ENCODE measurements around the gene CYBA.

CYBA gene

DNA sequence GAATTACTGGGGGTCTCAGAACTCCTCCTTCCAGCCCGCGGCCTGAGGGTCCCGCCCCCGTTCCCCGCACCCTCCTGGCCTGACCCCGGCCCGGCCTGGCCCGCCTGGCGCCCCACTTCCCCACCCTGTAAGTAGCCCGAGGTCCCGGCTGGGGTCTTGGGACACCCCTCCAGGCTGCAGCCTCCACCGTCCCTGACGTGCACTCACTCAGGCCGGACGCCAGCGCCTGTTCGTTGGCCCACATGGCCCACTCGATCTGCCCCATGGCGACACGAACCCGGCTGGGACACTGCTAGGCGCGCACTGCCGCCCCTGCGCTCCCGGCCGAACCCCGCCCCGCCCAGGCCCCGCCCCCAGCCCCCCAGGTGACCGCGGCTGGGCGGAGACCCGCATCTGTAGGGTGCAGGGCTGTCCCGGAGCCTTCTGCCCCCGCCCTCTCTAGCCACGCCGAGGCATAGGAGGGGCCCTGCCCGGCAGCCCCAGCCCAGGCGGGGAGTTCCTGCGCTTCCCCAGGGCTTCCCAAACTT, at the start of gene CYBA:
Gene CYBA, minus strand, starts transcription at position 305 of the 527 bp plus-strand sequence. Its CDS starts 40 bp downstream, at position 265.
- DNase-seq: peak; percentile 25

GRCh38 chr16:88700322-88700635, 49.4 kb upstream of the CYBA start:
- DNase-seq: no peak

DNA sequence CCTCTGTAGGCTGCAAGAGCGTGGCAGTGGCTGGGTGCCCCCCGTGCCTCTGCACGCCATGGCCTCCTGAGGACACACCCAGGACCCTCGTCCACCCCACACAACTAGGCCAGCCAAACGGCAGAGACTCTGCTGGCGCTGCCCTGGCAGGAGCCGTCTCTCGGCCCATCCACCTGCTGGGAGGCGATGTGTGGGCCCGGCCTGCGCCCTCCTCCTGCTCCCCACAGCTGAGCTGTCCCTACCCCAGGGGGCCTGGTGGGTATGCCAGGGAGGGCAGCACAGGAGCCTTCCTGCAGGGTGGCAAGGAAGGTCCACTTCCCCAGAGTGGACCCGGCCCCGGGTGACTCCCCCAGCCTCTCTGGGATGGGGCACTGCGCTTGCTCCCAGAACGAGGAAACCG, 48.3 kb upstream of the CYBA start:
- DNase-seq: no peak

- DNase-seq: no peak
These were observed 47.8 kb upstream of the CYBA start for GRCh38 chr16:88698646-88699045.

DNA sequence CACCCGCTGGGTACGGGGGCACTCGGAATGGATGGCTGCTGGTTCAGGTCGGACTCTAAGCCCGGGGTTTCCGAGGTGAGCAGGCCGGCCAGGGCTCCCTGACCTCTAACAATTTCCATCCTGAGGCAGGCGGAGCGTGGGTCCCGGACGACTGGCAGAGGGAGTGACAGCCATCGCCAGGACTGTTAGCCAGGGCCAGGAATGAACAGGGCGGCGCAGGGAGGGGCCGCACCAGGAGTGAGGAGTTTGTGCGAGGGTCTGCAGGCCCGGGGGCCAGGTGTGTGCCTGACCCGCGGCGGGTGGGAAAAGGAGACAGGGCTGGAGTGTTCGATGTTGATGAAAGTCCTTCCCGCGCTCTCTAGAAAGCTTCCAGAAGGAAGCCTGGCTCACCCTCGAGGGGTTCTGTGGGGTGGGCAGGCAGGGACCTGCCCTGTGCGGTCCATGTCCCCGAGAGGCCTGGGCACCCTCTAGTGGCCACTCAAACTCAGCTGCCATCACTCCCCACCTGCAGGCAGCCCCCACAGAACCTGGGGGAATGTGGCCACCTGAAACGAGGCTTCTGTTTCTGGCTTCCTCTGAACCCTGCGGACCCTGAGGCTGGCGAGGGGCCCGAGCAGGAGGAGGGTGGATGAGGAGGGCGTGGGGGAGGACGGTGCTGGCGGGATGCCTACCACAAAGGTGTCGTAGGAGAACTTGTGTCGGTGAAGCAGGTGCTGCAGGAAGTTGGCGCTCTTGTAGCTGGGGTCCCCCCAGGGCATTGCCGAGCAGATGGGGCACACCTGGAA, 47.2 kb upstream of the CYBA start:
- DNase-seq: peak; percentile 14

- DNase-seq: no peak
These were observed 46.4 kb upstream of the CYBA start for GRCh38 chr16:88697116-88697830.

DNA sequence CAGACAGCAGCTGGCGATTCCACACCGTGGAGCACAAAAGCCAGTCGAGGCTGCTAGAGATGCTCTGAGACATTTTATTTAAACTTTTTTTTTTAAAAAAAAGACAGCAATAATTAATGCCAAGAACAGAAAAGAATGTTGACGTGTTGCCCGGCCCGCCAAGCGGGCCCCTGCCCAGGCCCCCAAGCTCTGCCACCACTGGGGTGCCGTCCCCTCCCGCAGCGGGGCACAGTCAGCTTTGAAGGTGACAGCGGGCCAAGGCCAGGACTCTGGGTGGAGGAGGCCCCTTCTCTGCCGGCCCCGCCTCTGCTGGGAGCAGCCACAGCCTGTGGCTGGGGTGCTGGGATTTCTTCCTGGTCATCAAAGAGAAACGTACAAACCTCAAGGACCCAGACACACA, 45.6 kb upstream of the CYBA start:
- DNase-seq: no peak

GRCh38 chr16:88695753-88696152, 44.9 kb upstream of the CYBA start:
- no peak for DNase-seq

- DNase-seq: no peak
These were observed 44.4 kb upstream of the CYBA start for GRCh38 chr16:88695218-88695617.

GRCh38 chr16:88694221-88695087, 43.6 kb upstream of the CYBA start:
- no peak for DNase-seq

GRCh38 chr16:88693420-88694177, 42.7 kb upstream of the CYBA start:
- DNase-seq: no peak

DNA sequence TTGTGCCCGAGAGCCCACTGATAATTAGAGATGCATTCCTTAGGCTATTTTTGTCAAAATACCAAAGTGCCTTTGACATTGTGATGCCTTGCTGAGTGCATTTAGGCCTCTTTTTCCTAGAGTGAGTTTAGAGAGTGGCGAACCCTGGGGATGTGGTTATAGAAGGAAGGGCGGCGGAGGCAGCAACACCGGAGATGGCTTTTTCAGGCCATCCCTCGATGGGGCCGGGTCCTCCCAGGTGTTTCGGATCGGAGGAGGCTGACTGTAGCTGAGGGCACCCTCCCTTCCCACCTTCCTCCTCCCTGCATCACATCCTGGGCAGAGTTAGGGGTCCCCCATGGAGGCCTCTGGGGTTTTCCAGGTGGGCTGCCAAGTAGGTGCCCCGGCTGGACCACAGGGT, 42.0 kb upstream of the CYBA start:
- DNase-seq: no peak

DNA sequence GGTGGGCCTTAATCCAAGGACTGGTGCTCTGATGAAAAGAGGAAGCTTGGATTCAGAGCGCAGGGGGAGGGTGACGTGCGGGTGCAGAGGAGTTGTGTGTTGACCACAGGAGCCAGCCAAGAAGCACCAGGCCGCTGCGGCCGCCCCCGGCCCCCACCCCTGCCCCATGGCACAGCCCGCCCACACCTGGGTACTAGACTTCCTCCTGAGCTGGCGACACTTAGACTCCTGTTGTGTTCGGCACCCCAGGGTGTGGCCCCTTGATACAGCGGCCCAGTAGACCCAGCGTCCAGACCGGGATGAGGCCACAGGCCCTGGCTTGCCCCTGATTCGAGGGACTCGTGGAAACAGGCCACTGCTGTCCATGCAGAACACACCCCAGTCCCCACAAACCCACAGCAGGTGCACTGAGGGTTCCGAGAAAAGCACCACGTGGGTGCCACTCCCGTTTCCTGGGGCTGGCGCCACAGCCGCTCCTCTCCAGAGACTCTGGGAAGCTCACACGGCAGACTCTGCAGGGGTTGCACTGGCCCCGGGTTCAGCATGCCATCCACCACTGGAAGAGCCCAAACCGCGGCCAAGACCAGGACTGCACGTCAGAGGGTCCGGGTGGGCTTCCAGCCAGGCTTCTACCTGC, 41.2 kb upstream of the CYBA start:
- DNase-seq: no peak

DNA sequence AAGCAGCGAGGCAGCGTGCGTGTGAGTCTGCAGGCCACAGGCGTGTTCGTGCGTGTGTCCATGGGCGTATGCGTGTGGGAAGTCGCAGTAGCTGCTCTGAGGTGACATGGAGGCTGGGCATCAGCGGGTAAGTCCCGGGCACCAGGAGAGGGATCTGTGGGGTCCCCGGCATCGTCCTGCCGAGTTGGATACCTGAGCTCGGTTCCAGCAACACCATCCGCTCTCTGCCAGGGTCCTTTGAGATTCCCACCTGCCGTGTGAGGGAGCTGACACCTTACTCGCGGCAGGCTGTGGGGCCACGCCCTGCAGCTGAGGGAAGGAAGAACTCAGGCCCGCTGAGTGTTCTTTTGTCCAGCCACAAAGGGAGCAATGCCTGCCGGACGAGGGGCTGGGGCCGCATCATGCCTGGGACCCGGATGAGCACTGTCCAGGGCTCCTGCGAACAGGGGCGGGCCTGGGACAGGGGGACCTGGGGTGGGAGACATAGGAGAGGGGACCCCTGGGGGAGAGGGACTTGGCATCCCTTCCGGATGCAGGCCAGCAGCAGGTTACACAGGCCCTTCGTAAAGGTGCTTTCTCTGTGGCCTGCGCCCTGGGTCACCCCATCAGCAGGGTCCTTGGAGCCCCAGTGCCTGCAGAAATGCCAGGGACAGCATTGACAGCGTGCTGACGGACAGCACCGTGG, 40.4 kb upstream of the CYBA start:
- DNase-seq: no peak

DNA sequence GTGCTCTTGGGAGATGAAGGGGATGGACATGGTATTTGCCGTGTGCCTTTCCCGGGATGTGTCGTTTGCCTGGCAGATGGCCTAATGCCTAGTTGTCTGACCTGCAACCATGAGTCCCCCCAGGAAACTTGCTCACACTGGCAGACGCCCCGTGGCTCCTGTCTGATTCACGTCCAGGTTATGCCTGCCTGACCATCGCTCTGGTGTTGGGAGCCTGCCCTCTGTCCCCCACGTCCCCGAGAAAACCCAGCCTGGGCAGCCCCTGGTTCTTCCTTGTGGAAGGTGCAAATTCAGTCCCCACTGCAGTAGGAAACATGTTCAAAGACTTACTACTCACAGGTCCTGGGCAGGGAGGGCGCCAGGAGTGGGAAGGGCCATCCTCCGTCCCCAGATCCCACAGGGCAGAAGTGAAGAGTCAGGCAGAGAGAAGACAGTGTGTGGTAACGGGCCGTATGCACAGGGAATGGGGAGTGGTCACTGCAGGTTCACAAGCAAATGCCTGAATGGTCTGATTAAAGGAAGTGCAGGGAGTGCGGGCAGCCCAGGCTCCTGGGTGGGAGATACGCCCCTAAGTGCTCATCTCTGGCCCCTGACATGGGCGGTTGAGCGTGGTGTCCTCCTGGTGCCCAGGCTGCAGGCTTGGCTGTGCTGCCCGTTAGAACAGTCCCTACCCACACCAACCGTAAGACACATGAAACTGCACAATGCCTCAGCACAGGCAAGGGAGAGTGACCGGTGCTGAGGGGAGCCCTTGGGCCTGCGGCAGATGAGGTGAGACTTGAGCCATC, 39.7 kb upstream of the CYBA start:
- DNase-seq: no peak

DNA sequence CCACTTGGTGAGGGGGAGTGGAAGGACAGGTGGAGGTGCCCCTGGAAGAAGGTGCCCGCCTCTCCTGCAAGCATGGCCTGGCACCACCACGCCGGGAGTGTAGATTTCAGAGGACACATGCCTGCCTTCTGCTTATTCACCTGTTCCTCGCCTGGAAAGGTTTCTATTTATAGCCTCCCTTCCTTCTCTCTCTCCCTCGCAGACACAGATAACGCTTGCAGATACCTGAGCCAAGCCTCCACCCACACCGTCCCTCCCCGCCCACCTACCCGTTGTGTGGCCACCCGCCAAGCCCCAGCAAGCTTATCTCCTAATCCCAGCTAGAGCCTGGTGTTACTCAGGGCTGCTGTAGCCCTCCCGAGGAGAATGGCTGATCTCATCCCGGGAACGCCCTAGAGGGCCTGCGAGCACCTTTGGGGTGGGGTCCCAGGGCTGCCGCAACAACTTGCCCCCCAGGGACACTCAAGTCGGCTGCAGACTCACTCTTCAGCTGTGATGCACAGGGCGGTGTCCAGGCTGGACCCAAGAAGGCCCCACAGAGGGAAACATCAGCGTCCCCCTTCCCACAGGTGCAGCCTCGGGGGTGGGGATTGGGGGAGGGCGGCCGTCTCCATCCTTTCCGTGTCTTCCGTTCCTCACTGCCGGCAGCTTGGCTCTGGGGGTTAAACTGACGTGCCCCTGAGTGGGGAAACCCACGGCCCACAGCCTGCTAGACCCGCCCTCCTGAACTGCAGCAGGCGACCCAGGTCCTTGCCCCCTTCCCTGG, 37.3 kb upstream of the CYBA start:
- peak; percentile 84 for DNase-seq

DNA sequence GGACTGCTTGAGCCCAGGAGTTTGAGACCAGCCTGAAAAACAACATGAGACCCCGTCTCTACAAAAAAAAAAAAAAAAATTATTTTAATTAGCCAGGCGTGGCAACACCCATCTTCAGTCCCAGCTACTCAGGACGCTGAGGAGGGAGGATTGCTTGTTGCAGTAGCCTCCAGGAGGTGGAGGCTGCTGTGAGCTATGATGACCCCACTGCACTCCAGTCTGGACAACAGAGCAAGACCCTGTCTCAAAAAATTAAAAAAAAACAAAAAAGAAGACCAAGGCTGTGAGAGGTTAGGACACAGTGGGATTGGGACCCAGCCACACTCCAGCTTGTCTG, 36.8 kb upstream of the CYBA start:
- no peak for DNase-seq

- no peak for DNase-seq
These were observed 36.4 kb upstream of the CYBA start for GRCh38 chr16:88687254-88687576.

- peak; percentile 82 for DNase-seq
These were observed 35.8 kb upstream of the CYBA start, which contains the start of gene SNAI3 for GRCh38 chr16:88686439-88687253. SNAI3 (minus strand) TSS chr16:88686507; CDS start chr16:88686406, 101 bp downstream.
